SU-DHL-6 (cell line): Measurements from ENCODE around the gene WDR64.

Source experiments
- H2AFZ ChIP-seq: fragments of 200-600 bp; sonication (generic); 2 replicates; pipeline ENCODE4 v1.6.1; 2014; ENCODE audit warnings: low read depth, mild to moderate bottlenecking, moderate library complexity, mixed read lengths, antibody characterized with exemption, low read length; ENCODE audit not compliant: severe bottlenecking
- H3F3A ChIP-seq: fragments of 200-600 bp; shearing (Covaris generic); 2 replicates; pipeline ENCODE4 v1.6.0; 2016; ENCODE audit warnings: antibody characterized with exemption, mild to moderate bottlenecking; ENCODE audit not compliant: insufficient read depth
- H3K27ac ChIP-seq: fragments of 200-600 bp; sonication (generic); 2 replicates; pipeline ENCODE4 v1.5.1; 2016; ENCODE audit warnings: low read depth, mild to moderate bottlenecking, low read length, moderate library complexity, mixed read lengths
- H3K27me3 ChIP-seq: fragments of 200-600 bp; sonication (generic), shearing (Covaris generic); 2 replicates; pipeline ENCODE4 v1.6.0; 2014; ENCODE audit warnings: mild to moderate bottlenecking, low read length
- H3K36me3 ChIP-seq: fragments of 200-600 bp; sonication (generic); 2 replicates; pipeline ENCODE4 v1.6.1; 2014; ENCODE audit warnings: mild to moderate bottlenecking, low read length, mixed read lengths
- H3K4me2 ChIP-seq: fragments of 300-600, 200-600 bp; shearing (Covaris generic), sonication (generic); 2 replicates; pipeline ENCODE4 v1.6.0; 2014; ENCODE audit warnings: low read length, low read depth, mild to moderate bottlenecking; ENCODE audit not compliant: poor library complexity, severe bottlenecking
- H3K4me3 ChIP-seq: fragments of 200-600 bp; sonication (generic); 2 replicates; pipeline ENCODE4 v1.5.1; 2014; ENCODE audit warnings: antibody characterized with exemption, low read length, mild to moderate bottlenecking, mixed read lengths; ENCODE audit not compliant: insufficient read depth, poor library complexity, severe bottlenecking
- H3K79me2 ChIP-seq: fragments of 200-600 bp; sonication (generic); 2 replicates; pipeline ENCODE4 v1.6.1; 2014; ENCODE audit warnings: mild to moderate bottlenecking, low read length, moderate library complexity; ENCODE audit not compliant: insufficient read depth
- H3K9ac ChIP-seq: fragments of 200-600 bp; sonication (generic); 2 replicates; pipeline ENCODE4 v1.7.0; 2014; ENCODE audit warnings: mild to moderate bottlenecking, low read length
- H3K9me2 ChIP-seq: fragments of 200-600 bp; sonication (generic); replicated peaks from 2 replicates; pipeline ENCODE4 v1.6.1; 2014; ENCODE audit warnings: low read length; ENCODE audit not compliant: insufficient read depth
- H3K9me3 ChIP-seq: fragments of 200-600 bp; sonication (generic); 2 replicates; pipeline ENCODE4 v1.6.1; 2014; ENCODE audit warnings: low read length, mixed read lengths; ENCODE audit not compliant: insufficient read depth
- H4K20me1 ChIP-seq: fragments of 200-600 bp; sonication (generic); 2 replicates; pipeline ENCODE4 v1.6.1; 2014; ENCODE audit warnings: low read depth, mild to moderate bottlenecking, antibody characterized with exemption, low read length, moderate library complexity, mixed read lengths
- EZH2phosphoT487 ChIP-seq: fragments of 200-600 bp; sonication (generic), shearing (Covaris generic); conservative IDR thresholded peaks from 2 replicates; pipeline ENCODE4 v1.6.1; 2018; ENCODE audit warnings: mild to moderate bottlenecking, antibody characterized with exemption, low read length, moderate library complexity, mixed read lengths
- TF ChIP-seq, protein P1 (sequence below): fragments of 200-600 bp; sonication (generic); IDR thresholded peaks from one replicate; pipeline ENCODE4 v1.5.1; 2017; ENCODE audit warnings: antibody characterized with exemption, mild to moderate bottlenecking, low read length, moderate library complexity; ENCODE audit not compliant: insufficient read depth, poor library complexity, severe bottlenecking

Gene WDR64

DNA sequence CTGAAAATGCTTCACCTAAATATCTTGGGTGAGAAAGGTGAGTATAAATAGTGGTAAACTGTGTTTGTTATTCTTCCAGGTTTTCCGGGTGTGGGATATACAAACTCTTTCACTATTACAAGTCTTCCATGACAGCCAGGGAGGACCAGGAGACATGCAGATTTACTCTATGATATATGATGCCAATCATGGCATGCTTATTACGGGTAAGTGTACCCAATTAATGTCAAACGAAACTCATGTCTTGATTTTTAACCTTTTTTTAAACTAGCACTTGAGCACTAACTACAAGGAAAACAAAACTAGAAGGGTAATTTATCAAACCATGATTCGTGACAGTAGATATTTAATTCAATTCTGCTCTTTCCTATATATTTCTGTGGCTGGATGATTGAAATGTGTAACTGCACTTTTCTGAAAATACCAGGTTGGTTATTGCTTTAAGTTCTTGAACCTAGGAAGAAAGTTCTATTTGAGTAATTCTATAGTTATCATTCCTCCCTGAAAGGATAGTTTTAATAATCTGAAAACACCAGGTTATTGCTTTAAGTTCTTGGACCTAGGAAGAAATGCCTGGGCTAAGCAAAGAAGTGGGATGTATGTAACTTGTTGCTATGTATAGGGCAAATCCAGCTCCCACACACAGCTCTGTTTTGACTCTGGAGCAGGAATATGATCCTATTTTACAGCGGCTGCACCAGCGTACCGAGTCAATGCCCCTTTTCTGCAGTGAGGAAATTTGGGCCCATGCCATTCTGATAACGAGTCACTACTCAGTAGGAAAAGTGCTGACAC lies 86.4 kb downstream of the WDR64 start:
- Histone ChIP-seq H3K9me2 (no peaks in the 10 kb centered on the region), H3K27me3 (no peaks in the 10 kb centered on the region), H3K27ac (no peak overlapping the region), H3K79me2 (no peaks in the 10 kb centered on the region), H3K4me3 (no peak overlapping the region), H3K9ac (no peak overlapping the region), H2AFZ (no peak overlapping the region), H3F3A (no peaks in the 10 kb centered on the region), H3K36me3 (no peaks in the 10 kb centered on the region), H4K20me1 (no peaks in the 10 kb centered on the region), H3K9me3 (no peaks in the 10 kb centered on the region), H3K4me2 (no peak overlapping the region)
- no peak for TF ChIP-seq EZH2phosphoT487
- TF ChIP-seq, protein P1, sequence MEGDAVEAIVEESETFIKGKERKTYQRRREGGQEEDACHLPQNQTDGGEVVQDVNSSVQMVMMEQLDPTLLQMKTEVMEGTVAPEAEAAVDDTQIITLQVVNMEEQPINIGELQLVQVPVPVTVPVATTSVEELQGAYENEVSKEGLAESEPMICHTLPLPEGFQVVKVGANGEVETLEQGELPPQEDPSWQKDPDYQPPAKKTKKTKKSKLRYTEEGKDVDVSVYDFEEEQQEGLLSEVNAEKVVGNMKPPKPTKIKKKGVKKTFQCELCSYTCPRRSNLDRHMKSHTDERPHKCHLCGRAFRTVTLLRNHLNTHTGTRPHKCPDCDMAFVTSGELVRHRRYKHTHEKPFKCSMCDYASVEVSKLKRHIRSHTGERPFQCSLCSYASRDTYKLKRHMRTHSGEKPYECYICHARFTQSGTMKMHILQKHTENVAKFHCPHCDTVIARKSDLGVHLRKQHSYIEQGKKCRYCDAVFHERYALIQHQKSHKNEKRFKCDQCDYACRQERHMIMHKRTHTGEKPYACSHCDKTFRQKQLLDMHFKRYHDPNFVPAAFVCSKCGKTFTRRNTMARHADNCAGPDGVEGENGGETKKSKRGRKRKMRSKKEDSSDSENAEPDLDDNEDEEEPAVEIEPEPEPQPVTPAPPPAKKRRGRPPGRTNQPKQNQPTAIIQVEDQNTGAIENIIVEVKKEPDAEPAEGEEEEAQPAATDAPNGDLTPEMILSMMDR: no peak

DNA sequence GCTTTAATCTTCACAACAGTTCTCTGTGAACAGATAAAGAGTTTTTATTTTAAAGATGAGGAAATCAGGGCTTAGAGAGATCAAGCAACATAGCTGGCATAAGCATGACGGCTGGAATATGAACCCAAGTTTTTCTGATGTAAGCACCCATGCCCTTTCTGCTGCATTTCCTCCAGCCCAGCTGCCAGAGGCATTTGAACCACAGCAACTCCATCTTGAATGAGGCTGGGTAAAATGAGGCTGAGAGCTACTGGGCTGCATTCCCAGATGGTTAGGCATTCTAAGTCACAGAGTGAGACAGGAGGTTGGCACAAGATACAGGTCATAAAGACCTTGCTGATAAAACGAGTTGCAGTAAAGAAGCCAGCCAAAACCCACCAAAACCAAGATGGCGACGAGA lies 90.0 kb downstream of the WDR64 start:
- Histone ChIP-seq H3K9me3 (no peaks in the 10 kb centered on the region), H3K4me2 (no peak overlapping the region), H3K36me3 (no peaks in the 10 kb centered on the region), H3K9ac (no peak overlapping the region), H3K79me2 (no peaks in the 10 kb centered on the region), H3K27ac (no peak overlapping the region), H4K20me1 (no peaks in the 10 kb centered on the region), H3F3A (no peaks in the 10 kb centered on the region), H3K27me3 (no peaks in the 10 kb centered on the region), H2AFZ (no peak overlapping the region), H3K9me2 (no peaks in the 10 kb centered on the region), H3K4me3 (no peak overlapping the region)
- TF ChIP-seq EZH2phosphoT487: no peak
- TF ChIP-seq, protein P1: no peak

DNA sequence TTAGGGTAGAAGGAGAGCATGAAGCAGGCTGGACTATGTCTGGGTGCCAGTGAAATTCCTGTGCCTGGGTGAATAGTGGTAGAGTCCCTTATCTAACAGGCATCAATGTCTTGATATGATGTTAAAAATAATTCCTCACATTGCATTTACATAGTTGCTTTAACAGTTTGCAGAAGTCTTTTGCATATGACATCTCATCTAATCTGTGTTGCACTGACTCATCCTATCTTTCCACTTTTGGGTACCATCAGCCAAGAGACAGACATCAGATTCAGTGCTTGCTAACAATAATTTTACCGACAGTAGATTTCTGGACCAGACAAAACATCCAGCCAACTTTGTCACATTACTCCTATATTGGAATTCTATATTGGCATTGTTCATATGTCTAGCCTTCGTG lies 92.5 kb downstream of the WDR64 start:
- no peaks in the 10 kb centered on the region for H3K79me2 ChIP-seq
- no peak overlapping the region for H3K4me3 ChIP-seq
- H4K20me1 ChIP-seq: no peaks in the 10 kb centered on the region
- H3K9me2 ChIP-seq: no peaks in the 10 kb centered on the region
- no peaks in the 10 kb centered on the region for H3F3A ChIP-seq
- no peak overlapping the region for H3K9ac ChIP-seq
- no peaks in the 10 kb centered on the region for H3K36me3 ChIP-seq
- no peak overlapping the region for H3K4me2 ChIP-seq
- H3K27ac ChIP-seq: no peak overlapping the region
- no peak for TF ChIP-seq EZH2phosphoT487
- TF ChIP-seq, protein P1: no peak
- no peaks in the 10 kb centered on the region for H3K27me3 ChIP-seq
- H2AFZ ChIP-seq: no peak overlapping the region
- H3K9me3 ChIP-seq: no peaks in the 10 kb centered on the region
